GM10266 (cell line): ENCODE data around the gene NRP1.

Source experiments
- DNase-seq: peaks from one replicate; pipeline ENCODE4 v3.0.0; 2012; ENCODE audit errors: extremely low spot score
- TF ChIP-seq, protein P1 (sequence below): IDR thresholded peaks from 2 replicates; pipeline ENCODE4 v1.5.1; 2012; ENCODE audit warnings: mild to moderate bottlenecking, low read depth; ENCODE audit not compliant: control insufficient read depth, insufficient read depth; ENCODE audit errors: missing control alignments

The NRP1 gene

DNA sequence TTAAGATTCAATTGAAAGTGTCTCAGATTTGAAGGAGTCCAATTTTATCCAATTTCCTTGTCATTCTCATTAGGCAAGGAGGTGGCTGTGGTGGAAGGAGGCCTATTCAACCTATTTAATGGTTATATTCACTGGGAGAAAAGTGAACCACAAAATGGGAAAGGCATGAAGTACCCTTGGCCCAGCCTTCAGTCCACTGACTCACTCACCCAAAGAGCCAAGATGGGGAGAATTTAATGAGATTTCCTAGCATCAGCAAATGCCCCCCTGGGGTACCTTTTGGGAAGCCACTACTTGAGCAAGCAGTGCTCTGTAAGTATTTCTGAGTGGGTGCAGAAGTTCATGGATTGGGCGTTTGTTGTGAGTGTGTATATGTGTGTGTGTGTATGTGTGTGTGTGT lies 144.1 kb downstream of the NRP1 start:
- TF ChIP-seq, protein P1, sequence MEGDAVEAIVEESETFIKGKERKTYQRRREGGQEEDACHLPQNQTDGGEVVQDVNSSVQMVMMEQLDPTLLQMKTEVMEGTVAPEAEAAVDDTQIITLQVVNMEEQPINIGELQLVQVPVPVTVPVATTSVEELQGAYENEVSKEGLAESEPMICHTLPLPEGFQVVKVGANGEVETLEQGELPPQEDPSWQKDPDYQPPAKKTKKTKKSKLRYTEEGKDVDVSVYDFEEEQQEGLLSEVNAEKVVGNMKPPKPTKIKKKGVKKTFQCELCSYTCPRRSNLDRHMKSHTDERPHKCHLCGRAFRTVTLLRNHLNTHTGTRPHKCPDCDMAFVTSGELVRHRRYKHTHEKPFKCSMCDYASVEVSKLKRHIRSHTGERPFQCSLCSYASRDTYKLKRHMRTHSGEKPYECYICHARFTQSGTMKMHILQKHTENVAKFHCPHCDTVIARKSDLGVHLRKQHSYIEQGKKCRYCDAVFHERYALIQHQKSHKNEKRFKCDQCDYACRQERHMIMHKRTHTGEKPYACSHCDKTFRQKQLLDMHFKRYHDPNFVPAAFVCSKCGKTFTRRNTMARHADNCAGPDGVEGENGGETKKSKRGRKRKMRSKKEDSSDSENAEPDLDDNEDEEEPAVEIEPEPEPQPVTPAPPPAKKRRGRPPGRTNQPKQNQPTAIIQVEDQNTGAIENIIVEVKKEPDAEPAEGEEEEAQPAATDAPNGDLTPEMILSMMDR: no peak
- DNase-seq: no peak

DNA sequence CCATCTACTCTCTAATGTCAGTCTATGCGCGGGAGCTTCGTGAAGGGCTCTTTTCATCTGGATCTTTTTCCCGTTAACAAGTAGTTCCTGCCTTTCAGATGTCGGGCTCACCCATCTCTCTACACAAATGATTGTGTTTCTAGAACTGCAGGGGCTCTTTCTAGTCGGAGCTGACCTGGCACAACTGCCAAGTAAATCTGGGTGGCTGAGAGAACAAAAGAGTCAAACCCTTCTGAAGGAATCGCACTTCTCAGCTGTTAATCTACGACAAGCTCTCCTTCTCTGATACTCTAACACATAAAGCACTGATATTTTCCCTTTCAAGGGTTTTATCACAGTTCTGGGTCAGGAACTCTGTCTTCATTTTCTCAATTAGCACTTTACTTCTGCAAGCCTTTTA lies 144.7 kb downstream of the NRP1 start:
- no peak for DNase-seq
- TF ChIP-seq, protein P1: no peak

DNA sequence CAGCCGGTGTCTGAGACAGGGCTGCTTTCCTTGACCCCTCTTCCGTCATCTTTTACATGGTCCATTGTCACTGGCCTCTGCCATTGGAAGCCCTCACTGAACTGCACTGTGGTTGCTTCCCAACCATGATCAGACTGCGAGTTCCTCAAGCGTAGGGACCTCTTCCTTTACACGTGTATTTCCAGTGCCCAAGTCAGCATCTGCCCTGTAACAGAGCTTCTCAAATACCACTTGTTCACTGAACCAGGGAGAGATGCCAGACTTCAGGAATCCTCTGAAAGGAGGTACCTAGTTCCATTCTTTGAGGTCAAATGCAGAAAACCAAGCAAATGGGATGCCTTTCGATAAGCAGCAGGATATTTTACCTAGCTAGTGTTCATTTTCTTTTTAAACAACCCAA lies 145.1 kb downstream of the NRP1 start:
- DNase-seq: no peak
- TF ChIP-seq, protein P1: no peak

DNA sequence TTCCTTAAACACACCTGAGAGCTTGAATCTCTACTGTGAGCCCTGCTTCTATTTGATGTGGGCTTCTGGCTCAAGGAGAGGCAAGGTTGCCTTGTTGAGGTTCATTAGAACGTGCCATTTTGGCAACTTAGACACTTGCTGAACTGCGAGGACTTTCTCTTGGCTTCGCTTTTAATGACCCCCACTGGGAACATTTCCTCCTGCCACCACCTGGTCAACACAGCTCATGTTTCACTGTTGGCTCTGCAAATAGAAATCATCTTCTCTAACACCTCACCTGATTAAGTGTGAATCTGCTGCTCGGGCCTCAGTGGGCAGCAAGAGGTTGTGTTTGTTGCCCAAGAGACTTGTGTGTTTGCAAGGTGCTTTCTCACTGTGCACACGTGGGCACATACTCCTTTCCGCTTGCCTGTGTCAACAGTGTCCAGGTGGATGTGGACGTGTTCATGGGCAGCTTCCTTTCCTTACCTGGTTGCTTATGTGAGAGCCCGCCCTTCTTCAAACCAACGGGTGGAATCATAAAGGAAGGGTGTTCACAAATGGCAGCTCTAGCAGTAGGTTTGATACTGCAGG lies 147.0 kb downstream of the NRP1 start:
- no peak for DNase-seq
- TF ChIP-seq, protein P1: no peak

DNA sequence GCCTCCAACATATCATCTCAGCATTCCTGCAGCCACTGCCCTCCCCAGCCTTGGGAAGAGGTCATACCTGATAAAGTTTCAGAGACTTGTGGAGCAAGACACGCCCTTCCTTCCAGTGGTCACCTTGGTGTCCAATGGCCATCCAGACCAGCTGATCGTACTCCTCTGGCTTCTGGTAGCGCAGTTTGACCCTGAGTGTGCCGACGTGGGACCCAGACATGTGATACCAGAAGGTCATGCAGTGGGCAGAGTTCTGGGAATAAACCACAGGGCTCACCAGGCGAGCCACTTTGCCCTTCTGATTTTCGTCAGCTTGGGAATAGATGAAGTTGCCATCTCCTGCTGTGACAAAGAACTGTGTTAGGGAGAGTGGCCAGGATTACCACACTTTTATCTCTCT lies 148.3 kb downstream of the NRP1 start:
- no peak for DNase-seq
- TF ChIP-seq, protein P1: no peak

DNA sequence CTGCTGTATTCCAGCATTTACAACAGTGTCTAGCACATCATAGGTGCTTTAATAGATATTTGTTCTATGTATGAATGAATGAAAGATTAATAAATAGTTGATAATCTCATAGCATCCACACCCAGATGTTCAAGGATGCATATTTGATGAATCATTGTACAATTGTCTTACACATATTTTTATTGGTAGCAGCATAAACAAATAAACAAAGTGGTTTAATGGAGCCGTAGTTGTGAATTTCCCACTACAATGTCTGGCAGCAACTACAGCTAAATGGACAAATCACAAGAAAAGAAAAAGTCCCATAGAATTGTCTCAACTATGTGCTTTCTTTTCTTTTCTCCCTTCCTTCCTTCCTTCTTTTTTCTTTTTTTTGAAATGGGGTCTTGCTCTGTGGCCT lies 150.8 kb downstream of the NRP1 start:
- DNase-seq: no peak
- TF ChIP-seq, protein P1: no peak

DNA sequence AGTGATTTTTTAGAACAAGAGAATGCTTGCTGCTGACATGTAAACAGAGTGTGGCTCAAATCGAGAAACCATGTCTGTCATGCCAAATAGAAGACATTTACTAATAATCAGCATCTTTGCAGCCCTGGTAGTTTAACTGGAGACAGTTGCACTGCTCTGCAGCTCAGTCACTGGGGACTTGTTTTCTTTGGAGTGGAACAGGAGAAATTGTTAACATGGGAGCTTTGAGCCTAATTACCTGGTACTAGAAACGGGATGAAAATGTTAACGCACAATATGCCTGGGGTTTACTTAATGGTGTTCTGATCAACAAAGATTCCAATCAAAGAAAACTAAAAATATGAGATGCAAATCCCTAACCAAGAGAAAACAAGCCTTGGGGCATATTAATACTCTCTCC lies 153.5 kb downstream of the NRP1 start:
- TF ChIP-seq, protein P1: no peak
- DNase-seq: no peak
